H1 (cell line): ENCODE results near the gene DEXI. TPM values are rescaled to one million over a fixed set of nuclear protein-coding genes. Genes with fewer than 3 reads are reported as not detected.
A peak's percentile ranks its signal among the peaks of the same experiment; 100 is the strongest.

ENCODE experiments used
- CTCF ChIA-PET: fragments of 300-600 bp; sonication (Branson Sonifier 250); formaldehyde crosslinking; loops from one replicate; lab custom pipeline; 2021; ENCODE audit not compliant: partially characterized antibody; lab: Charles Lee
- POLR2A ChIA-PET: fragments of 300-600 bp; sonication (Branson Sonifier 250); formaldehyde crosslinking; loops from one replicate; lab custom pipeline; 2021; ENCODE audit warnings: inconsistent platforms; ENCODE audit not compliant: partially characterized antibody; lab: Charles Lee
- DNase-seq, 2 experiments: peaks; one replicate each; pipeline versions ENCODE4 v3.0.0 to v3.0.0-alpha.2; 2010 to 2022; ENCODE audit warnings: low spot score in 2 of 2, low read depth in 1 of 2, mixed read lengths in 1 of 2
- FAIRE-seq: peaks from 2 replicates; lab custom pipeline; 2011; peaks lifted over from hg19 to GRCh38; lab: Jason Lieb, UNC
- H2AFZ ChIP-seq: 2 replicates; pipeline ENCODE4 v1.8.1; 2012; ENCODE audit warnings: low read length, inconsistent platforms
- H2AK5ac ChIP-seq: 2 replicates; pipeline ENCODE4 v1.6.1; 2013; ENCODE audit warnings: low read depth, low read length
- H2BK120ac ChIP-seq: replicated peaks from 2 replicates; pipeline ENCODE3; 2013; ENCODE audit warnings: low read depth, low read length, inconsistent platforms
- H2BK12ac ChIP-seq: 2 replicates; pipeline ENCODE4 v1.6.1; 2013; ENCODE audit warnings: low read depth, low read length
- H2BK15ac ChIP-seq: 2 replicates; pipeline ENCODE4 v1.6.1; 2013; ENCODE audit warnings: low read length
- H2BK20ac ChIP-seq: 2 replicates; pipeline ENCODE4 v1.6.1; 2013; ENCODE audit warnings: low read length
- H2BK5ac ChIP-seq: 2 replicates; pipeline ENCODE4 v1.6.1; 2013; ENCODE audit warnings: low read depth, low read length
- H3K14ac ChIP-seq: 2 replicates; pipeline ENCODE4 v1.6.1; 2013; ENCODE audit warnings: inconsistent platforms; ENCODE audit not compliant: insufficient read length
- H3K18ac ChIP-seq: 2 replicates; pipeline ENCODE4 v1.6.1; 2013; ENCODE audit warnings: low read length; ENCODE audit errors: extremely low read depth
- H3K23ac ChIP-seq: 2 replicates; pipeline ENCODE4 v1.6.1; 2013; ENCODE audit warnings: inconsistent platforms; ENCODE audit not compliant: insufficient read length
- H3K23me2 ChIP-seq: 2 replicates; pipeline ENCODE4 v1.6.1; 2013; ENCODE audit warnings: low read depth, low read length
- H3K27ac ChIP-seq: 2 replicates; pipeline ENCODE4 v1.6.1; 2011; ENCODE audit warnings: low read depth, low read length, inconsistent platforms
- H3K27me3 ChIP-seq, 4 experiments: replicated peaks in 1 of 4; 1 replicate in 1 of 4; 2 replicates in 3 of 4; pipeline versions ENCODE4 v1.6.1 to v1.8.1; 2011 to 2013; ENCODE audit warnings: low read length in 3 of 4, mild to moderate bottlenecking in 3 of 4, inconsistent platforms in 2 of 4, mixed read lengths in 2 of 4, moderate library complexity in 1 of 4; ENCODE audit not compliant: control insufficient read depth in 3 of 4, insufficient read depth in 3 of 4; ENCODE audit errors: extremely low read depth in 1 of 4
- H3K36me3 ChIP-seq, 4 experiments: 2 replicates each; pipeline versions ENCODE4 v1.6.1 to v1.8.1; 2011 to 2013; ENCODE audit warnings: mild to moderate bottlenecking in 4 of 4, low read length in 3 of 4, moderate library complexity in 2 of 4, control low read depth in 1 of 4, inconsistent platforms in 1 of 4; ENCODE audit not compliant: insufficient read depth in 4 of 4, control insufficient read depth in 2 of 4
- H3K4ac ChIP-seq: replicated peaks from 2 replicates; pipeline ENCODE3; 2013; ENCODE audit warnings: low read length, low read depth, mixed read lengths, inconsistent platforms; ENCODE audit not compliant: insufficient read length
- H3K4me1 ChIP-seq, 4 experiments: replicated peaks in 1 of 4; 1 replicate in 1 of 4; 2 replicates in 3 of 4; pipeline versions ENCODE4 v1.6.1 to v1.8.1; 2011 to 2013; ENCODE audit warnings: low read length in 3 of 4, inconsistent platforms in 2 of 4, mixed read lengths in 1 of 4; ENCODE audit not compliant: insufficient read depth in 4 of 4, control insufficient read depth in 3 of 4
- H3K4me2 ChIP-seq, 2 experiments: 2 replicates each; pipeline versions ENCODE4 v1.6.1 to v1.8.1; 2011 to 2013; ENCODE audit warnings: low read depth in 2 of 2, low read length in 2 of 2, control low read depth in 1 of 2, inconsistent platforms in 1 of 2, mild to moderate bottlenecking in 1 of 2; ENCODE audit not compliant: insufficient read depth in 1 of 2
- H3K4me3 ChIP-seq, 4 experiments: fragments of 200-600, 300-600 bp in 1 of 4; sonication (generic), shearing (Covaris generic), sonication (Bioruptor Twin) in 1 of 4; 2 replicates each; pipeline versions ENCODE4 v1.5.1 to v1.8.1; 2011 to 2016; ENCODE audit warnings: low read length in 4 of 4, low read depth in 3 of 4, control low read depth in 2 of 4, inconsistent platforms in 2 of 4, mild to moderate bottlenecking in 2 of 4, mixed read lengths in 1 of 4, moderate library complexity in 1 of 4; ENCODE audit not compliant: insufficient read depth in 2 of 4; ENCODE audit errors: extremely low read depth in 1 of 4
- H3K56ac ChIP-seq: replicated peaks from 2 replicates; pipeline ENCODE3; 2013; ENCODE audit warnings: low read depth, mild to moderate bottlenecking, mixed read lengths, low read length, inconsistent platforms; ENCODE audit not compliant: insufficient read length
- H3K79me1 ChIP-seq: 2 replicates; pipeline ENCODE4 v1.6.1; 2013; ENCODE audit warnings: low read depth, low read length, control low read depth
- H3K79me2 ChIP-seq, 2 experiments: 2 replicates each; pipeline versions ENCODE4 v1.6.1 to v1.8.1; 2012 to 2013; ENCODE audit warnings: low read length in 2 of 2, mild to moderate bottlenecking in 2 of 2, inconsistent platforms in 1 of 2; ENCODE audit not compliant: insufficient read depth in 2 of 2, control insufficient read depth in 1 of 2
- H3K9ac ChIP-seq, 4 experiments: replicated peaks in 1 of 4; 1 replicate in 1 of 4; 2 replicates in 3 of 4; pipeline versions ENCODE4 v1.6.1 to v1.8.1; 2011 to 2013; ENCODE audit warnings: low read depth in 3 of 4, low read length in 3 of 4, control low read depth in 2 of 4, mild to moderate bottlenecking in 2 of 4, moderate library complexity in 2 of 4, inconsistent platforms in 1 of 4; ENCODE audit errors: extremely low read depth in 1 of 4
- H3K9me3 ChIP-seq, 2 experiments: 2 replicates each; pipeline versions ENCODE4 v1.6.1 to v1.8.1; 2012 to 2013; ENCODE audit warnings: mild to moderate bottlenecking in 2 of 2, moderate library complexity in 2 of 2, control low read depth in 1 of 2, inconsistent platforms in 1 of 2, low read depth in 1 of 2, low read length in 1 of 2, mixed read lengths in 1 of 2; ENCODE audit not compliant: insufficient read depth in 2 of 2
- H4K20me1 ChIP-seq, 2 experiments: replicated peaks in 1 of 2; 2 replicates each; pipeline versions ENCODE3 to v1.8.1; 2011 to 2013; ENCODE audit warnings: inconsistent platforms in 2 of 2, low read length in 2 of 2, mild to moderate bottlenecking in 1 of 2; ENCODE audit not compliant: insufficient read depth in 2 of 2, control insufficient read depth in 1 of 2
- H4K5ac ChIP-seq: 2 replicates; pipeline ENCODE4 v1.6.1; 2013; ENCODE audit warnings: low read length, low read depth, mixed read lengths, inconsistent platforms; ENCODE audit not compliant: insufficient read length
- H4K8ac ChIP-seq: 2 replicates; pipeline ENCODE4 v1.8.0; 2013; ENCODE audit warnings: mild to moderate bottlenecking, moderate library complexity, low read length, inconsistent platforms; ENCODE audit not compliant: insufficient read depth; ENCODE audit errors: extremely low read depth
- H4K91ac ChIP-seq: replicated peaks from 2 replicates; pipeline ENCODE3; 2013; ENCODE audit warnings: low read length, mixed read lengths, inconsistent platforms; ENCODE audit not compliant: insufficient read length
- MAFK ChIP-seq: IDR thresholded peaks from 2 replicates; pipeline ENCODE4 v1.6.1; 2012; ENCODE audit warnings: low read depth, mild to moderate bottlenecking, improper control_type of control experiment, low read length
- TCF12 ChIP-seq: IDR thresholded peaks from 2 replicates; pipeline ENCODE4 v1.6.1; 2011; ENCODE audit warnings: low read depth, mild to moderate bottlenecking, low read length
- WGBS, 2 experiments: shearing (Covaris generic) in 1 of 2; methylation state at CpG; one replicate each; pipeline versions ENCODE4 v1.1.6 to v1.1.7; 2013 to 2015; ENCODE audit warnings: low lambda C conversion rate in 2 of 2, mixed read lengths in 2 of 2, inconsistent platforms in 1 of 2, low coverage in 1 of 2, missing lambda C conversion rate in 1 of 2; ENCODE audit not compliant: insufficient replicate concordance in 2 of 2, insufficient coverage in 1 of 2, insufficient read length in 1 of 2; ENCODE audit errors: extremely low coverage in 1 of 2, missing lambda C conversion rate in 1 of 2; 5-methylcytosine and 5-hydroxymethylcytosine counted together
- polyA plus RNA-seq, 7 experiments: library from polyadenylated mRNA; depleted of rRNA in 3 of 7; stranded (reverse) in 5 of 7; unstranded in 2 of 7; fragments of >200 nt in 5 of 7; fragments of 200-250 nt in 2 of 7; gene quantifications; 1 replicate in 5 of 7; 2 replicates in 1 of 7; 4 replicates in 1 of 7; pipeline versions ENCODE4 v1.2.1 to v1.2.3, GENCODE V29; 2011 to 2013; ENCODE audit warnings: missing spikeins in 2 of 7, mixed read lengths in 2 of 7
- total RNA-seq: library from RNA; stranded (reverse); fragmentation: NEBNext Ultra II Directional; extraction: Animal tissue kit (Norgen Biotek cat#: 25700); gene quantifications from 2 replicates; pipeline ENCODE4 v1.2.1, GENCODE V29; 2021
- TF ChIP-seq, protein P1 (sequence below): IDR thresholded peaks from 2 replicates; pipeline ENCODE4 v1.6.1; 2012; ENCODE audit warnings: inconsistent platforms

DEXI gene
- total and polyA plus RNA-seq, 2 of the 8 experiments (the other 6 are each of a cell fraction or from before 2014, with no cell fraction given), result 39.5 to 47.3 TPM

DNA sequence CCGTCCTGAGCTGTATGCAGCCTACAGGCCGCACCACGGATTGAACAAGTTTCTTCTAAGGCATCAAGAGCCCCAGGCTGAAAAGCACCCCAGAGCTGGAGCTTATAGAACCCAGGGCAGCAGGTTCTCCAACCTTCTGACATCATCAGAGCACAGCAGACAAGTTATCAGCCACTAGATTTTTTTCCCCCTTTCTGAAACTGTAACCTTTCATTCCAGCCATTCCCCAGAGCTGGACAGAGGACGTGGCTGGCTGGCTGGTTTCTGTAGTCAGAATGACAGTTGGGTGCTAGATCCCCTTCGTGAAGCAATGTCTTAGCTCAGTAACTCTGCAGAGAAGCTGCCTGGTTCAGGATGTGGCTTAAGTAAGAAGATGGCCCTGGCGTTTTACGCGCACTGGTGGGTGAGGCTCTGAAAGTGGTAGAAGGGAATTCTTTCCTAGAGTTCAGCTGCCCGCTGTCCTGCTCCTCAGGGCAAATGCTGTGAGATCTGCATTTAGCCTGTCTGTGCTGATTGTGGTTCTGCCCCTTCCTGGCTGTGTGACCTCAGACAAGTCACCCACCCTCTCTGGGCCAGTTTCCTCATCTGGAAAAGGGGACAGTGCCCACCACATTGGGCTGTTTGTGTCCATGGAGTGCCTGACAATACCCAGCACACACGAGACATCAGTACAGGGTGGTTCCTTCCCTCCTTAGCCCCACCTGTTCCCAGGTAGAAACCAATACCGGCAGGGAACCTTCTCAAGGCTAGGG, 9.1 kb downstream of the DEXI start:
- no peaks in the 10 kb centered on the region for H3K4me1 ChIP-seq
- H3K9me3 ChIP-seq, result no peaks in the 10 kb centered on the region
- H3K18ac ChIP-seq, result no peak overlapping the region
- no peak overlapping the region for H3K4me2 ChIP-seq
- no peak overlapping the region for H2AK5ac ChIP-seq
- no peak overlapping the region for H2BK15ac ChIP-seq
- no peak overlapping the region for H4K5ac ChIP-seq
- H2BK20ac ChIP-seq, result no peak overlapping the region
- FAIRE-seq (no peak), DNase-seq (no peak)
- H3K79me2 ChIP-seq, result peaks cover 0 to 5% of the 10 kb centered on the region in 2 experiments; a peak in 1 of 4 replicates
- no peak overlapping the region for H3K56ac ChIP-seq
- peaks cover 10 to 15% of the 10 kb centered on the region in 2 experiments for H4K20me1 ChIP-seq
- peaks cover 0 to 3% (median under 1%) of the 10 kb centered on the region in 4 experiments; a peak in 3 of 8 replicates for H3K36me3 ChIP-seq
- H4K8ac ChIP-seq, result no peak overlapping the region
- no peak overlapping the region for H3K14ac ChIP-seq
- peak overlapping the region; percentile 16; the same call in 1 of the 2 replicates for H2BK5ac ChIP-seq
- no peak overlapping the region for H3K4ac ChIP-seq
- no peak overlapping the region for H4K91ac ChIP-seq
- ChIA-PET POLR2A (no interaction called here), CTCF (interaction anchor here (0.8 to 1.6 kb wide), 8 partner anchors 9 to 196 kb away, joined by 3 to 5 read pairs (median 4); partner anchors contain the start of gene DEXI)
- TF ChIP-seq, protein P1, sequence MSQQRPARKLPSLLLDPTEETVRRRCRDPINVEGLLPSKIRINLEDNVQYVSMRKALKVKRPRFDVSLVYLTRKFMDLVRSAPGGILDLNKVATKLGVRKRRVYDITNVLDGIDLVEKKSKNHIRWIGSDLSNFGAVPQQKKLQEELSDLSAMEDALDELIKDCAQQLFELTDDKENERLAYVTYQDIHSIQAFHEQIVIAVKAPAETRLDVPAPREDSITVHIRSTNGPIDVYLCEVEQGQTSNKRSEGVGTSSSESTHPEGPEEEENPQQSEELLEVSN, result no peak
- TF ChIP-seq MAFK, result no peak
- TF ChIP-seq TCF12, result no peak
- H2BK12ac ChIP-seq, result no peak overlapping the region
- H3K23me2 ChIP-seq, result no peaks in the 10 kb centered on the region
- no peak overlapping the region for H3K27ac ChIP-seq
- no peaks in the 10 kb centered on the region for H3K27me3 ChIP-seq
- H3K9ac ChIP-seq, result no peak overlapping the region
- no peak overlapping the region for H2BK120ac ChIP-seq
- no peak overlapping the region for H3K4me3 ChIP-seq
- H2AFZ ChIP-seq, result no peak overlapping the region
- no peak overlapping the region for H3K23ac ChIP-seq
- WGBS, 2 experiments, result 93% methylated on average over 11 of the region's 11 CpGs; no CpG with 5 or more reads in 1 of the 2 experiments
- H3K79me1 ChIP-seq, result peaks cover 8% of the 10 kb centered on the region
